K562 (cell line): ENCODE data around the gene TNK2. TPM values are rescaled to one million over a fixed set of nuclear protein-coding genes. Genes with fewer than 3 reads are reported as not detected.
A peak's percentile ranks its signal among the peaks of the same experiment; 100 is the strongest.

ENCODE experiments used
- ADNP ChIP-seq: fragments of 200-800 bp; sonication (Bioruptor generic); IDR thresholded peaks from 2 replicates; pipeline ENCODE4 v1.6.1; 2016; ENCODE audit warnings: missing genetic modification characterization, missing compliant biosample characterization
- CEBPG ChIP-seq, 3 experiments: fragments of 200-800 bp in 1 of 3; sonication (Bioruptor generic) in 1 of 3; sonication (generic) in 1 of 3; formaldehyde crosslinking in 1 of 3; IDR thresholded peaks in 2 of 3; conservative IDR thresholded peaks in 1 of 3; 2 replicates each; pipeline versions ENCODE4 v1.6.1 to v1.8.0; 2016 to 2022; ENCODE audit warnings: missing compliant biosample characterization in 2 of 3, missing genetic modification characterization in 2 of 3, mild to moderate bottlenecking in 1 of 3, missing genetic modification reagents in 1 of 3
- E2F5 ChIP-seq: sonication (generic); formaldehyde crosslinking; IDR thresholded peaks from 2 replicates; pipeline ENCODE4 v1.8.0; 2022; ENCODE audit warnings: mild to moderate bottlenecking, missing genetic modification reagents
- ERF ChIP-seq: fragments of 450-650 bp; formaldehyde crosslinking; IDR thresholded peaks from 2 replicates; pipeline ENCODE4 v1.4.0; 2020; ENCODE audit warnings: mild to moderate bottlenecking, mixed read lengths
- FOXA3 ChIP-seq, 2 experiments: fragments of 450-650 bp in 1 of 2; sonication (generic) in 1 of 2; formaldehyde crosslinking; IDR thresholded peaks in 1 of 2; conservative IDR thresholded peaks in 1 of 2; 2 replicates each; pipeline versions ENCODE4 v1.4.0 to v1.8.0; 2020 to 2022; ENCODE audit warnings: mild to moderate bottlenecking in 2 of 2, missing genetic modification reagents in 1 of 2
- MTA2 ChIP-seq: fragments of 450-650 bp; IDR thresholded peaks from 2 replicates; pipeline ENCODE4 v1.6.1; 2016; ENCODE audit warnings: low read depth
- MXD1 ChIP-seq: fragments of 250-450 bp; sonication (Bioruptor Pico); IDR thresholded peaks from 2 replicates; pipeline ENCODE4 v1.8.0; 2021; ENCODE audit warnings: borderline replicate concordance, mild to moderate bottlenecking, moderate library complexity; ENCODE audit not compliant: poor library complexity, severe bottlenecking
- NCOA2 ChIP-seq, 2 experiments: fragments of 450-650 bp; IDR thresholded peaks; 2 replicates each; pipeline ENCODE4 v1.6.1; 2018; ENCODE audit warnings: mild to moderate bottlenecking in 2 of 2, moderate library complexity in 1 of 2; ENCODE audit not compliant: partially characterized antibody in 2 of 2
- NR4A1 ChIP-seq, 2 experiments: fragments of 250-450 bp in 1 of 2; fragments of 450-650 bp in 1 of 2; sonication (Bioruptor Pico) in 1 of 2; IDR thresholded peaks; 2 replicates each; pipeline versions ENCODE4 v1.4.0 to v1.6.1; 2016 to 2020; ENCODE audit warnings: mild to moderate bottlenecking in 2 of 2, missing compliant biosample characterization in 1 of 2, missing genetic modification characterization in 1 of 2, moderate library complexity in 1 of 2
- OTX1 ChIP-seq: fragments of 450-650 bp; formaldehyde crosslinking; IDR thresholded peaks from 2 replicates; pipeline ENCODE4 v1.4.0; 2022; ENCODE audit warnings: mild to moderate bottlenecking
- TFAM ChIP-seq: fragments of 250-450 bp; sonication (Bioruptor Pico); conservative IDR thresholded peaks from 2 replicates; pipeline ENCODE4 v1.5.0; 2021; ENCODE audit warnings: mild to moderate bottlenecking, moderate library complexity
- ZNF224 ChIP-seq: sonication (generic); formaldehyde crosslinking; IDR thresholded peaks from 2 replicates; pipeline ENCODE4 v1.8.0; 2022; ENCODE audit warnings: mild to moderate bottlenecking, missing genetic modification reagents
- polyA plus RNA-seq, 8 experiments: library from polyadenylated mRNA; depleted of rRNA in 4 of 8; stranded (reverse) in 5 of 8; unstranded in 3 of 8; fragments of >200 nt; fragmentation: Nextera tagmentation in 2 of 8; fragmentation: Illumina TruSeq in 1 of 8; extraction: Ambion mirVana in 2 of 8; extraction: Trizol in 1 of 8; gene quantifications; 2 replicates each; pipeline versions ENCODE4 v1.2.1 to v1.2.3, GENCODE V29; 2011 to 2014; ENCODE audit warnings: inconsistent platforms in 1 of 8, missing spikeins in 1 of 8
- total RNA-seq, 7 experiments: library from RNA; depleted of rRNA in 6 of 7; stranded (reverse); fragments of >200 nt in 6 of 7; fragmentation: Illumina TruSeq in 2 of 7; extraction: Trizol in 2 of 7; gene quantifications; 2 replicates each; pipeline versions ENCODE4 v1.2.1 to v1.2.3, GENCODE V29; 2011 to 2021; ENCODE audit warnings: low replicate concordance in 1 of 7
- TF ChIP-seq, protein P1 (sequence below): fragments of 450-650 bp; IDR thresholded peaks from 2 replicates; pipeline ENCODE4 v1.6.1; 2016; ENCODE audit warnings: low read depth
- TF ChIP-seq, protein P2 (sequence below): fragments of 250-450 bp; sonication (Bioruptor Pico); IDR thresholded peaks from 2 replicates; pipeline ENCODE4 v1.5.0; 2020; ENCODE audit warnings: mild to moderate bottlenecking

Gene TNK2
- total and polyA plus RNA-seq, 9 of the 15 experiments (the other 6 are each of a cell fraction or from before 2014, with no cell fraction given), result 0.03 to 33.8 (median 6.5) TPM

DNA sequence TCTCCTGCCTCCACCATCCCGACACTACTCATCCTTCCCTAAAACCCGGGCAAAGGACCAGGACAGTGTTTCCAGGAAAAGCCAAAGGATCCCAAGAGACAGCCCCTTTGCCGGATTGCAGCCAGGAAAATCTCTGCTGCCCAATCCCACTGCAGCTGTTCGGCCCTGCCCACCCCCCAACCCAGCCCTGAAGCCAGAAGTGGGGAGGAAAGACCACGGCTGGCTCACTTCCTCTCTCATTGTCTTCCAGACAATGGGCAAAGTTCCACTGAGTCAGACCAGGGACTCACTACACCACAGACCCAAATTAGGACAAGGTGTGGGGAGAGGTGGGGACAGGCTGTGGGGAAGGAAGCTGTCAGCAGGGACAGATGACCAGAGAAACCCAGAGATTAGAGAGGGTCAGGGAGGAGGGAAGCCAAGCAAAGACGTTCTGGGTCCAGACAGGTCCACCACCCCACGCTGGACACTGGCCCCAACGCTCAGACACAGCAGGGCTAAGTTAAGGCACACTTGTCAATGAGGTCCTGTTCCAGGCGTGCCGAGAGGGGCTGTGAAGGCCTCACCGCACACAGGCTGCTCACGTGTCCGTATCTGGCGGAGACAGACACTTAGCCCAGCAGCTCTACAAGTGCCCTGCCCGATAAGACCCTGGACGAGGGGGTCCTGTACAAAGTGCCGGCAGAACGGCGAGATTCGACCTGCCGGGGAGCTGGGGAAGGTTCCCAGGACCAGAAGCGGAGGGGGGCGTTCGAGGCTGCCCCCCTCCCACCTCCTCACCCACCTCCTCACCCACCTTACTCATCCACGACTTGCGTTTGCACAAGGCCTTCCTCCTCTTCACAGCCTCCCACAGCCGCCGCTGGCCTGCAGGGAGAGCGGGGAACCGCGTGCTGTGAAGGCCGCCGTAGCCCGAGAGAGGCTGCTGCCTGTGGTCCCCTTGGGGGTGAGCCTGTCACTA is 21.9 kb downstream of the TNK2 start (continued):
- TF ChIP-seq, protein P1, sequence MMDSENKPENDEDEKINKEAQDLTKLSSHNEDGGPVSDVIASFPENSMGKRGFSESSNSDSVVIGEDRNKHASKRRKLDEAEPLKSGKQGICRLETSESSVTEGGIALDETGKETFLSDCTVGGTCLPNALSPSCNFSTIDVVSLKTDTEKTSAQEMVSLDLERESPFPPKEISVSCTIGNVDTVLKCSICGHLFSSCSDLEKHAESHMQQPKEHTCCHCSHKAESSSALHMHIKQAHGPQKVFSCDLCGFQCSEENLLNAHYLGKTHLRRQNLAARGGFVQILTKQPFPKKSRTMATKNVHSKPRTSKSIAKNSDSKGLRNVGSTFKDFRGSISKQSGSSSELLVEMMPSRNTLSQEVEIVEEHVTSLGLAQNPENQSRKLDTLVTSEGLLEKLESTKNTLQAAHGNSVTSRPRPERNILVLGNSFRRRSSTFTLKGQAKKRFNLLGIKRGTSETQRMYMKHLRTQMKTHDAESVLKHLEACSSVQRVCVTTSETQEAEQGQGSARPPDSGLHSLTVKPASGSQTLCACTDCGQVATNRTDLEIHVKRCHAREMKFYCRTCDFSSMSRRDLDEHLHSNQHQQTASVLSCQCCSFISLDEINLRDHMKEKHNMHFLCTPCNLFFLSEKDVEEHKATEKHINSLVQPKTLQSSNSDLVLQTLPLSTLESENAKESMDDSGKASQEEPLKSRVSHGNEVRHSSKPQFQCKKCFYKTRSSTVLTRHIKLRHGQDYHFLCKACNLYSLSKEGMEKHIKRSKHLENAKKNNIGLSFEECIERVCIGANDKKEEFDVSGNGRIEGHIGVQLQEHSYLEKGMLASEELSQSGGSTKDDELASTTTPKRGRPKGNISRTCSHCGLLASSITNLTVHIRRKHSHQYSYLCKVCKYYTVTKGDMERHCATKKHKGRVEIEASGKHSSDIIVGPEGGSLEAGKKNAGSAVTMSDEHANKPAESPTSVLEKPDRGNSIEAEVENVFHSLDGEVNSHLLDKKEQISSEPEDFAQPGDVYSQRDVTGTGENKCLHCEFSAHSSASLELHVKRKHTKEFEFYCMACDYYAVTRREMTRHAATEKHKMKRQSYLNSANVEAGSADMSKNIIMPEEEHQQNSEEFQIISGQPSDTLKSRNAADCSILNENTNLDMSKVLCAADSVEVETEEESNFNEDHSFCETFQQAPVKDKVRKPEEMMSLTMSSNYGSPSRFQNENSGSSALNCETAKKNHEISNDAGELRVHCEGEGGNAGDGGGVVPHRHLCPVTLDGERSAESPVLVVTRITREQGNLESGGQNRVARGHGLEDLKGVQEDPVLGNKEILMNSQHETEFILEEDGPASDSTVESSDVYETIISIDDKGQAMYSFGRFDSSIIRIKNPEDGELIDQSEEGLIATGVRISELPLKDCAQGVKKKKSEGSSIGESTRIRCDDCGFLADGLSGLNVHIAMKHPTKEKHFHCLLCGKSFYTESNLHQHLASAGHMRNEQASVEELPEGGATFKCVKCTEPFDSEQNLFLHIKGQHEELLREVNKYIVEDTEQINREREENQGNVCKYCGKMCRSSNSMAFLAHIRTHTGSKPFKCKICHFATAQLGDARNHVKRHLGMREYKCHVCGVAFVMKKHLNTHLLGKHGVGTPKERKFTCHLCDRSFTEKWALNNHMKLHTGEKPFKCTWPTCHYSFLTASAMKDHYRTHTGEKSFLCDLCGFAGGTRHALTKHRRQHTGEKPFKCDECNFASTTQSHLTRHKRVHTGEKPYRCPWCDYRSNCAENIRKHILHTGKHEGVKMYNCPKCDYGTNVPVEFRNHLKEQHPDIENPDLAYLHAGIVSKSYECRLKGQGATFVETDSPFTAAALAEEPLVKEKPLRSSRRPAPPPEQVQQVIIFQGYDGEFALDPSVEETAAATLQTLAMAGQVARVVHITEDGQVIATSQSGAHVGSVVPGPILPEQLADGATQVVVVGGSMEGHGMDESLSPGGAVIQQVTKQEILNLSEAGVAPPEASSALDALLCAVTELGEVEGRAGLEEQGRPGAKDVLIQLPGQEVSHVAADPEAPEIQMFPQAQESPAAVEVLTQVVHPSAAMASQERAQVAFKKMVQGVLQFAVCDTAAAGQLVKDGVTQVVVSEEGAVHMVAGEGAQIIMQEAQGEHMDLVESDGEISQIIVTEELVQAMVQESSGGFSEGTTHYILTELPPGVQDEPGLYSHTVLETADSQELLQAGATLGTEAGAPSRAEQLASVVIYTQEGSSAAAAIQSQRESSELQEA, result no peak
- no peak for TF ChIP-seq MXD1 (CRISPR knock-in tag)
- TF ChIP-seq, protein P2, sequence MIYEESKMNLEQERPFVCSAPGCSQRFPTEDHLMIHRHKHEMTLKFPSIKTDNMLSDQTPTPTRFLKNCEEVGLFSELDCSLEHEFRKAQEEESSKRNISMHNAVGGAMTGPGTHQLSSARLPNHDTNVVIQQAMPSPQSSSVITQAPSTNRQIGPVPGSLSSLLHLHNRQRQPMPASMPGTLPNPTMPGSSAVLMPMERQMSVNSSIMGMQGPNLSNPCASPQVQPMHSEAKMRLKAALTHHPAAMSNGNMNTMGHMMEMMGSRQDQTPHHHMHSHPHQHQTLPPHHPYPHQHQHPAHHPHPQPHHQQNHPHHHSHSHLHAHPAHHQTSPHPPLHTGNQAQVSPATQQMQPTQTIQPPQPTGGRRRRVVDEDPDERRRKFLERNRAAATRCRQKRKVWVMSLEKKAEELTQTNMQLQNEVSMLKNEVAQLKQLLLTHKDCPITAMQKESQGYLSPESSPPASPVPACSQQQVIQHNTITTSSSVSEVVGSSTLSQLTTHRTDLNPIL (CRISPR knock-in tag), result no peak
- no peak for TF ChIP-seq ZNF224 (CRISPR knock-in tag)
- TF ChIP-seq TFAM (CRISPR knock-in tag), result no peak
- no peak for TF ChIP-seq NR4A1 (CRISPR knock-in tag; IDR thresholded peaks at IDR 0.05)
- TF ChIP-seq NR4A1 (tag; IDR thresholded peaks at IDR 0.05), result no peak
- no peak for TF ChIP-seq ADNP
- TF ChIP-seq CEBPG (CRISPR knock-in tag; IDR thresholded peaks at IDR 0.05), result no peak
- no peak for TF ChIP-seq CEBPG (tag; conservative IDR thresholded peaks at IDR 0.05 in 1 of 2, IDR thresholded peaks at IDR 0.05 in 1 of 2)
- TF ChIP-seq E2F5 (CRISPR knock-in tag), result no peak
- no peak for TF ChIP-seq ERF
- TF ChIP-seq OTX1 (CRISPR knock-in tag), result no peak
- peak; percentile 38; the same call in 1 of the 2 replicates for TF ChIP-seq MTA2
- TF ChIP-seq FOXA3 (CRISPR knock-in tag; conservative IDR thresholded peaks at IDR 0.05 in 1 of 2, IDR thresholded peaks at IDR 0.05 in 1 of 2), result no peak
- TF ChIP-seq NCOA2 (IDR thresholded peaks at IDR 0.05; ENCODE audit: partially characterized antibody in 2 of 2), result no peak
